ENCODE data around the gene C1QC.

Gene C1QC

GRCh38 chr1:22638476-22639234 is 4.8 kb upstream of the C1QC start:
- no peak overlapping the region for H3K4me3 ChIP-seq (ENCODE audit: low read depth, low read length)

GRCh38 chr1:22639286-22639685 is 4.1 kb upstream of the C1QC start:
- no peak for TF ChIP-seq CTCF (IDR thresholded peaks at IDR 0.05; ENCODE audit: low read depth, low read length)
- H3K4me3 ChIP-seq (ENCODE audit: low read depth, low read length) = no peak overlapping the region

More at GRCh38 chr1:22638476-22639234, 4.8 kb upstream of the C1QC start:
- TF ChIP-seq CTCF (IDR thresholded peaks at IDR 0.05; ENCODE audit: low read depth, low read length) = no peak

GRCh38 chr1:22641247-22641646 is 2.2 kb upstream of the C1QC start:
- no peak overlapping the region for H3K4me3 ChIP-seq (ENCODE audit: low read depth, low read length)
- TF ChIP-seq CTCF (IDR thresholded peaks at IDR 0.05; ENCODE audit: low read depth, low read length) = no peak

GRCh38 chr1:22641906-22642636 is 1.4 kb upstream of the C1QC start:
- H3K4me3 ChIP-seq (ENCODE audit: low read depth, low read length) = no peak overlapping the region
- TF ChIP-seq CTCF (IDR thresholded peaks at IDR 0.05; ENCODE audit: low read depth, low read length) = peak; percentile 91

GRCh38 chr1:22643928-22644327 is 495 bp downstream of the C1QC start:
- H3K4me3 ChIP-seq (ENCODE audit: low read depth, low read length) = no peak overlapping the region
- TF ChIP-seq CTCF (IDR thresholded peaks at IDR 0.05; ENCODE audit: low read depth, low read length) = no peak

- TF ChIP-seq CTCF (IDR thresholded peaks at IDR 0.05; ENCODE audit: low read depth, low read length) = no peak
- H3K4me3 ChIP-seq (ENCODE audit: low read depth, low read length) = no peak overlapping the region
Measured at GRCh38 chr1:22645931-22646330, 2.5 kb downstream of the C1QC start.

- H3K4me3 ChIP-seq (ENCODE audit: low read depth, low read length) = no peak overlapping the region
- TF ChIP-seq CTCF (IDR thresholded peaks at IDR 0.05; ENCODE audit: low read depth, low read length) = no peak
Measured at GRCh38 chr1:22646384-22646783, 3.0 kb downstream of the C1QC start.
